ENCODE measurements around the gene MAP7D3. TPM values are rescaled to one million over a fixed set of nuclear protein-coding genes. Genes with fewer than 3 reads are reported as not detected.

Gene MAP7D3
- total RNA-seq, 1 donor from 2014 or later: 10.3 TPM

GRCh38 chrX:136195247-136195646, 56.0 kb downstream of the MAP7D3 start:
- Mint-ChIP-seq H3K27ac (no peak overlapping the region), H3K36me3 (no peaks in the 10 kb centered on the region), H3K4me1 (ENCODE audit: unreplicated experiment) (no peaks in the 10 kb centered on the region), H3K9me3 (no peaks in the 10 kb centered on the region), H3K4me3 (no peak overlapping the region), H3K27me3 (no peaks in the 10 kb centered on the region)
- no peak for DNase-seq (ENCODE audit: extremely low spot score, unreplicated experiment)
- TF ChIP-seq CTCF (conservative IDR thresholded peaks at IDR 0.05): no peak

DNA sequence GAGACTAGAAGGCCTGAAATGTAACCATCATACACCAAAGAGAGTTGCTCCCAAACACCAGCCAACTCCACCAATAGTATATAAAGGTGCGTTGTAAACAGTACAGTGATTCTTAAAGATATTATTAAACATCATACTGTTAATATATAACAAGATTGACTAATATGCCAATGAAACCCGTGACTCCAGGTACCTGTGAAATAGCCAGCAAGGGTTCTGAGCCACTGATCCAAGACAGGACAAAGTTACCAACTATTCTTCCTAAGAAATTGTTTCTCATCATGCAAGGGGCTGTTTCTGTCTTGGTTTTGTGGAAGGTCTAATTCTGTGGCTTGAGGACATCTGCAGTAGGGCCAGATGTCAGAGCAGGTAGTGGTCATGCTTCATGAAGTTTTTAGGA, 56.7 kb downstream of the MAP7D3 start:
- no peak for TF ChIP-seq CTCF (conservative IDR thresholded peaks at IDR 0.05)
- H3K27me3 Mint-ChIP-seq: no peaks in the 10 kb centered on the region
- H3K27ac Mint-ChIP-seq: no peak overlapping the region
- H3K4me3 Mint-ChIP-seq: no peak overlapping the region
- no peaks in the 10 kb centered on the region for H3K9me3 Mint-ChIP-seq
- DNase-seq (ENCODE audit: extremely low spot score, unreplicated experiment): no peak
- H3K4me1 Mint-ChIP-seq (ENCODE audit: unreplicated experiment): no peaks in the 10 kb centered on the region
- H3K36me3 Mint-ChIP-seq: no peaks in the 10 kb centered on the region

GRCh38 chrX:136193771-136194170, 57.4 kb downstream of the MAP7D3 start:
- Mint-ChIP-seq H3K27me3 (no peaks in the 10 kb centered on the region), H3K9me3 (no peaks in the 10 kb centered on the region), H3K4me3 (no peak overlapping the region), H3K27ac (no peak overlapping the region), H3K4me1 (ENCODE audit: unreplicated experiment) (no peaks in the 10 kb centered on the region), H3K36me3 (no peaks in the 10 kb centered on the region)
- DNase-seq (ENCODE audit: extremely low spot score, unreplicated experiment): no peak
- no peak for TF ChIP-seq CTCF (conservative IDR thresholded peaks at IDR 0.05)

- no peak for TF ChIP-seq CTCF (conservative IDR thresholded peaks at IDR 0.05)
- Mint-ChIP-seq H3K4me1 (ENCODE audit: unreplicated experiment) (no peaks in the 10 kb centered on the region), H3K36me3 (no peaks in the 10 kb centered on the region), H3K27me3 (no peaks in the 10 kb centered on the region), H3K27ac (no peak overlapping the region), H3K4me3 (no peak overlapping the region), H3K9me3 (no peaks in the 10 kb centered on the region)
- no peak for DNase-seq (ENCODE audit: extremely low spot score, unreplicated experiment)
Observed at GRCh38 chrX:136192839-136193414, 58.3 kb downstream of the MAP7D3 start.

GRCh38 chrX:136192135-136192534, 59.1 kb downstream of the MAP7D3 start:
- no peaks in the 10 kb centered on the region for H3K27me3 Mint-ChIP-seq
- DNase-seq (ENCODE audit: extremely low spot score, unreplicated experiment): no peak
- H3K4me1 Mint-ChIP-seq (ENCODE audit: unreplicated experiment): no peaks in the 10 kb centered on the region
- no peak overlapping the region for H3K4me3 Mint-ChIP-seq
- no peak overlapping the region for H3K27ac Mint-ChIP-seq
- TF ChIP-seq CTCF (conservative IDR thresholded peaks at IDR 0.05): no peak
- H3K36me3 Mint-ChIP-seq: no peaks in the 10 kb centered on the region
- no peaks in the 10 kb centered on the region for H3K9me3 Mint-ChIP-seq

- no peak for TF ChIP-seq CTCF (conservative IDR thresholded peaks at IDR 0.05)
- Mint-ChIP-seq H3K4me1 (ENCODE audit: unreplicated experiment) (no peaks in the 10 kb centered on the region), H3K27ac (no peak overlapping the region), H3K4me3 (no peak overlapping the region), H3K27me3 (no peaks in the 10 kb centered on the region), H3K9me3 (no peaks in the 10 kb centered on the region), H3K36me3 (no peaks in the 10 kb centered on the region)
- DNase-seq (ENCODE audit: extremely low spot score, unreplicated experiment): no peak
Observed at GRCh38 chrX:136191171-136191570, 60.0 kb downstream of the MAP7D3 start.
